CD4-positive, alpha-beta T cell treated with Interleukin-17A for 4 hours (primary cell): Measurements from ENCODE around the gene GAL3ST2.
"Not testable (repeated sequence)": the region's sequence is repeated elsewhere in the genome, so short reads cannot be mapped to it uniquely, and the experiment has no call there.

ENCODE experiments used
- DNase-seq: peaks from one replicate; pipeline ENCODE4 v3.0.0-alpha.2; 2020; ENCODE audit warnings: mixed read lengths

GAL3ST2 gene

GRCh38 chr2:241821460-241822263 lies 45.0 kb downstream of the GAL3ST2 start:
- DNase-seq: no peak

DNA sequence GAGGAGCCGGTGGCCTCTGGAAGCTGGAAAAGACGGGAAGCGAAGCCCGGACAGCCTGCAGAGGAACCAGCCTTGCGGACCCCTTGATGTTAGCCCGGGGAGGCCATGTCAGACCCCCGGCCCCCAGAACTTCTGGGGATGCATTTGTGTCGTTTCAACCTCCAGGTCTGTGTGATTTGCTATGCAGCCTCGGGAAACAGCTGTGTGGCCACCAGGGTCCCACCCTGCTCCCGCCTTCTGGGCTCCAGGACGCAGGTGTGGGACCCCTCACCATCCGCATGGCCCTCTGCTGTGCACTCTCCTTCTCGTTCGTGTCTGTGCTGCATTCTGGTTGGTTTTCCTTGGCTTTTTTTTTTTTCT lies 45.6 kb downstream of the GAL3ST2 start:
- no peak for DNase-seq

DNA sequence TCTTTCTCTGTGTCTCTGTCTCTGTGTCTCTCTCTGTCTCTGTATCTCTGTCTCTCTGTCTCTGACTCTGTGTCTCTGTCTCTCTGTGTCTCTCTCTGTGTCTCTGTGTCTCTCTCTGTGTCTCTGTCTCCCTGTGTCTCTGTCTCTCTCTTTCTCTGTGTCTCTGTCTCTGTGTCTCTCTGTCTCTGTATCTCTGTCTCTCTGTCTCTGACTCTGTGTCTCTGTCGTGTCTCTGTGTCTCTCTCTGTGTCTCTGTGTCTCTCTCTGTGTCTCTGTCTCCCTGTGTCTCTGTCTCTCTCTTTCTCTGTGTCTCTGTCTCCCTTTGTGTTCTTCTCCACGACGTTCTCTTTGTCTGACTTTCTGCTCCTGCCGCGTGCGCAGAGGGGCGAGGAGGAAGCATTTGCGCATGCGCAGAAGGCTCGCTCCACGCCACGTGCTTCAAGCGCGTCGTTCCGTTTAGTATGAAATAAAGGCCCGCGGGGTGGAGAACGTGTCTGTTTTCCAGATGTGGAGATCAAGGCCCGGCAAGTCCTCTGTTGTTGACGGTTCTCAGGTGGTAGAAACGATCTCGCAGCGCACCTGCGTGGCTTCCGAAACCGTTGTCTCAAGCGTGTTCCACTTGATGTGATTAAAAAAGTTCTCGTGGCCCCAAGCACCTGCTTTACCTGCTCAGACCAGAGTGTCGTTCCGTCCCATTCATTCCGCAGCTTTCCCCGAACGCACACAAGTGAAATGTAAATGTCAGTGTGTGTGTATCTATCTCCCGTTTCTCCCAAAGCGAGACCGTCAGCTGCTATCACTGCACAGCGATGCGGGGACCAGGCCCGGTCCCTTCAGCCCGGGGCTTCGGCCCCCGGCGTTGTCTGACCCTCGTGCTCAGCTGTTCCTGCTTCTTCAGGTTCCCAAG lies 47.2 kb downstream of the GAL3ST2 start:
- not testable (repeated sequence) for DNase-seq

DNA sequence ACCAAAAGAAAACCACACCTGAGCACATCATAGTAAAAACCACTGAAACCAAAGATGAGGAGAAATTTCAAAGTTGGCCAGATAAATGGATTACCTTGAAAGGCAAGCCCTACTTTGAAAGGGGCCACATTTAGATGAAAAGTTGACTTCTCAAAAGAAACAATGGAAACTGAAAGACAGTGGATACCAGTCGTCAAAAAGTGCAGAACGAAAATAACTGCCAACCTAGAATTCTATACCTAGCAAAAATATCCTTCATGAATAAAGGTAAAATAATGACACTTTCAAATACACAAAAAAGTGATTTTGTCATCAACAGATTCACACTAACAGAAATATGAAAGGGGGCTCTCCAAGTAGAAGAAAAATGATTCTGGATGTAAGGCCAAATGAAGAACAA lies 50.8 kb downstream of the GAL3ST2 start:
- DNase-seq: no peak

GRCh38 chr2:241833101-241833663 lies 56.6 kb downstream of the GAL3ST2 start:
- DNase-seq: no peak

- not testable (repeated sequence) for DNase-seq
Measured at GRCh38 chr2:241833756-241834526, 57.3 kb downstream of the GAL3ST2 start.

GRCh38 chr2:241834527-241835210 lies 58.0 kb downstream of the GAL3ST2 start:
- DNase-seq: no peak

GRCh38 chr2:241835611-241836010 lies 59.0 kb downstream of the GAL3ST2 start:
- no peak for DNase-seq

- DNase-seq: no peak
Measured at GRCh38 chr2:241836292-241836691, 59.7 kb downstream of the GAL3ST2 start.

- no peak for DNase-seq
Measured at GRCh38 chr2:241837197-241837965, 60.8 kb downstream of the GAL3ST2 start.

- no peak for DNase-seq
Measured at GRCh38 chr2:241841181-241842066, 64.8 kb downstream of the GAL3ST2 start.

DNA sequence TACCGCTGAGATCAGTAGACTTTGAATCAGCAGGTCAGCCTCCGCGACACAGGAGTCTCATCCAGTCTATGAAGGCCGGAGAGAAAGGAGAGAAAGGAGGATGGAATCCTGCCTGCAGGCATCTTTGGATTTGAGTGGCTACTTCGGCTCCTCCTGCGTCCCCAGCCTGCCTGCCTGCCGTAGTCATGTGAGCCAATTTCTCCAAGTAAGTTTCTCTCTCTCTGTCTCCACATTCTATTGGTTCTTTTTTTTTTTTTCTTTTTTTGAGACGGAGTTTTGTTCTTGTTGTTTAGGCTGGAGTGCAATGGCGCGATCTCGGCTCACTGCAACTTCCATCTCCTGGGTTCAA lies 65.4 kb downstream of the GAL3ST2 start:
- no peak for DNase-seq

- peak; percentile 47 for DNase-seq
Measured at GRCh38 chr2:241842620-241843211, 66.1 kb downstream of the GAL3ST2 start.

DNA sequence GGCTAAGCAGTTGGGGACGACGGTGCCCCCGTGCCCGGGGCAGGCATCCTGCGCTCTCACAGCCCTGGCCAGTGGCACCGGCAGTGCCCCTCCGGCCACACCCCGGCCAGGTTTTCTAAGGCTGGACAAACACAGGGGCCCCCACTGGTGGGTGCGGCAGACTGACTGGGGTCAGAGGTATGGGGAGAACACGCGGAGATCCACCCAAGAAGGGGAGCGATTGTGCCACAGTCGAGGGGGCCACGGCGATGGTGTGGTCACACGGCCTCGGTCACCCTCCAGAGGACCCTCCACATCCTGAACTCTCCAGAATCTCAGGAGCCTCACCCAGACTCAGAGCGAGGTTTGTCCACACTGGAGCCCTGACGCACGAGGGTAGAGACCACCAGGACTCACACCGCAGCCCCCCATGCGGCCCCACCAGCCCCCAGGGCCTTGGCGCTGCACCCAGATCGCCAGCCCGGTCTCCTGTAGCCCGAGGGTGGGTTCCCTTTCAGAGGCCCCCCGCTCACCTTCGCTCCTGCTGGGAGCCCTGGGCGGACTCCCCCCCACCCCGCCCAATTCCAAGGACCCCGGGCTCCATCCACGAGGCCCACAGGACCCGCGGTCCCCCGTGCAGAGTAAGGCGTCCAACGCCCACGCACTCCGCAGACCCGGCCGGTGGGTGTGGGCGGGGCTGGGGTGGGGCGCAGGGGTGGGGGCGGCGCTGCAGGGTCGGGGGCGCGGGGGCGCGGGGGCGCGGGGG lies 66.9 kb downstream of the GAL3ST2 start:
- DNase-seq: no peak

- DNase-seq: peak; percentile 79
Measured at GRCh38 chr2:241844066-241844728, 67.6 kb downstream of the GAL3ST2 start.

DNA sequence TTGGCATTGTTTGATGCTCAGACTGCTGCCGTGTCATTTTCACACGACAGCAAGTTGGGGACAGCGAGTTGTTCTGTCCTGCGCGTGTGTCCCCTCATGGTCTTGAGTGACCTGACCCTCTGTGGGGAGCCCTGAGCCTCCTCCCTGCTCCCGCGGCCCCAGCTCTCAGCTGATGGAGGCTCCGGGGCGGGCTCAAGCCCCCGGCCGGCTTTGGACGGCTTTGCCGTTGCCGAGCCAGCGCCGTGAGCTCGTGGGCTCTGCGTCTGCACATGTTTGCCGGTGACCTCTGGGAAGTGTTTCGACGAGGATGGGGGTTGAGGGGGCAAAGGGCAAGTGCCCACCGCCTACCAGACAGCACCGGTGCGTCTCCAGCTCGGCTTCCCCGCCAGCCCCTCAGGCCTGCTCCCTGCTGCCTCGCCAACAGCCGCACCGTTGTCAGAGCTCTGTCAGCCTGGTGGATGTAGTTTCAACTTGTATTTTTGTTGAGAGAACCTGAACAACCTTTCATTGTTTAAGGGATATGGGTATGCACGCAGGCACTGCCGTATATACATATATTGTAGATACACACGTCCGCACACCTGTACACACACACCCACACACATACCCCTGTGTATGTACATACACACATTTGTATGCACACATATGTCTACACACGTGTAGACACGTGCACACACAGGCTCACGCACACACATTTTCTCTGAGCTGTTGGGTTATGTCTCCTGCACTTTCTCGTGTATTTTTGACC lies 68.4 kb downstream of the GAL3ST2 start:
- no peak for DNase-seq

DNA sequence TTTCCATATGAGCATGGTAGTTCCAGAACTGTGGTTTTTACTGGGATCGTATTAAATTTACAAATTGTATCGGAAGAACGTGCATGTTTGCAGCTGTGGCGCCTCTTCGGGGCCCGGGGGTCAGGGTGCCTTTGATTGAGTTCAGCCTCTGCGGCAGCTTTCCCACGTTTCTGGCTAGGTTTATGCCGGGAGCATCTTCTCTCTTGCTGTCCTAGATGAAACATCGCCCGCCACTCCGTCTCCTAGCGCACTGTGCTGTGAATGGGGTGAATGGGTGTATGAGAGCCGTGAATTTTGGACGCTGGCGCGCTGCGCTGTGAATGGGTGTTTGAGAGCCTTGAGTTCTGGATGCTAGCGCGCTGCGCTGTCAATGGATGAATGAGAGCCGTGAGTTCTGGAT lies 69.8 kb downstream of the GAL3ST2 start:
- DNase-seq: no peak
